HEK293T (cell line): ENCODE measurements around the gene SMNDC1.

Source experiments
- ARNT ChIP-seq: fragments of 450-650 bp; IDR thresholded peaks from 2 replicates; pipeline ENCODE4 v1.6.1; 2017; ENCODE audit warnings: mild to moderate bottlenecking
- BHLHE40 ChIP-seq: fragments of 450-650 bp; IDR thresholded peaks from 2 replicates; pipeline ENCODE4 v1.6.1; 2016; ENCODE audit warnings: mild to moderate bottlenecking, moderate library complexity, borderline replicate concordance
- CTBP1 ChIP-seq: fragments of 450-650 bp; IDR thresholded peaks from 2 replicates; pipeline ENCODE4 v1.6.1; 2016; ENCODE audit warnings: borderline replicate concordance
- HDGF ChIP-seq: fragments of 450-650 bp; IDR thresholded peaks from 2 replicates; pipeline ENCODE4 v1.6.1; 2017; ENCODE audit warnings: antibody characterized with exemption, borderline replicate concordance

DNA sequence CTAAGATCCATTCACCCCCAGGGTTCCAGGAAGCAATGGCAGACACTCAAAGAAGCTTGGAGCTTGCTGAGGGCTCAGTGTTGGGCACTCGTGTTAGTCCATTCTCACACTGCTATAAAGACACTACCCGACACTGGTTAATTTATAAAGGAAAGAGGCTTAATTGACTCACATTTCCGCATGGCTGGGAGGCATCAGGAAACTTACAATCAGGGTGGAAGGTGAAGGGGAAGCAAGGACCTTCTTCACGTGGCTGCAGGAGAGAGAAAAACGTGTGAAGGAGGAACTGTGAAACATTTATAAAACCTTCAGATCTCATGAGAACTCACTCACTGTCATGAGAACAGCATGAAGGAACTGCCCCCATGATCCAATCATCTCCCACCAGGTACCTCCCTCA is 44.7 kb upstream of the SMNDC1 start:
- TF ChIP-seq BHLHE40 (no peak), HDGF (no peak), CTBP1 (no peak), ARNT (no peak)
